ENCODE measurements around the gene PRR22. TPM values are rescaled to one million over a fixed set of nuclear protein-coding genes. Genes with fewer than 3 reads are reported as not detected.

Gene PRR22
- total and polyA plus RNA-seq, 9 of the 15 experiments (the other 6 are each of a cell fraction or from before 2014, with no cell fraction given), result 0.03 to 12.0 (median 2.0) TPM; not detected in 1

DNA sequence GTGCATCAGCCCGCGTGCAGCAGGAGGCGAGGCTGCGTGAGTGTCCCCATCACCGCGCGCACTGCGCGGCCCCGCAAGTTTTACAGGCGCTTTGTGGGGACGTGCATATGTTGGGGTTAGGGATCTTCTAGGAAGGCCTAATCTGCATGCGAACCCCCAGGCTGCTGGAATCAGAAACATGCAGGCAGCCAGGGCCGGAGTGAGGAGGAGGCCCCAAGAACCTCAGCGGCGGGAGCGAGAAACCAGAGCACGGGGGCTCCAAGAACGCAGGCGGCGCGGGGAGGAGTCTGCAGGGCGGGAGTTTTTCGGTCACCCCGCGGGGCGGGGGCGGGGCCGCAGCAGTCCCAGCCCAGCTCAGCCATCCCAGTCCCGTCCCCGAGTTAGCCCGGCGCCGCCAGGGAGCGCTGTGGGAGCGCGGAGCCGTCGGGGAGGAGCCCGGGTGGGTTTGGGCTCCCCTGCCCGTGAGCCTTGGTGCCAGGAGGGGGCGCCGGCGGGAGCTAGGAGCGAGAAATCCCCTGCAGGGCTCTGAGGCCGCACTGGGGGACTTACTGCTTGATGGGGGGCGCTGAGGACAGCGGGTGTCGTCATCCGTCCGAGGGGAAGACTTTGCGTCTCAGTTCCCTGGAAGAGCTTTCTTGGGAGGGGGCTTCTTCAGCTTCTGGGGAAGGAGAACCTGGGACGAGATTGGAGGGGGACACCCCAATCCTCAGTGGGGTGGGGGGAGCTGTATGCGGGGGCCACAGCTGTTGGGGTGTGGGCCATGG, 19.4 kb upstream of the PRR22 start (continued):
- TF ChIP-seq, protein P1, sequence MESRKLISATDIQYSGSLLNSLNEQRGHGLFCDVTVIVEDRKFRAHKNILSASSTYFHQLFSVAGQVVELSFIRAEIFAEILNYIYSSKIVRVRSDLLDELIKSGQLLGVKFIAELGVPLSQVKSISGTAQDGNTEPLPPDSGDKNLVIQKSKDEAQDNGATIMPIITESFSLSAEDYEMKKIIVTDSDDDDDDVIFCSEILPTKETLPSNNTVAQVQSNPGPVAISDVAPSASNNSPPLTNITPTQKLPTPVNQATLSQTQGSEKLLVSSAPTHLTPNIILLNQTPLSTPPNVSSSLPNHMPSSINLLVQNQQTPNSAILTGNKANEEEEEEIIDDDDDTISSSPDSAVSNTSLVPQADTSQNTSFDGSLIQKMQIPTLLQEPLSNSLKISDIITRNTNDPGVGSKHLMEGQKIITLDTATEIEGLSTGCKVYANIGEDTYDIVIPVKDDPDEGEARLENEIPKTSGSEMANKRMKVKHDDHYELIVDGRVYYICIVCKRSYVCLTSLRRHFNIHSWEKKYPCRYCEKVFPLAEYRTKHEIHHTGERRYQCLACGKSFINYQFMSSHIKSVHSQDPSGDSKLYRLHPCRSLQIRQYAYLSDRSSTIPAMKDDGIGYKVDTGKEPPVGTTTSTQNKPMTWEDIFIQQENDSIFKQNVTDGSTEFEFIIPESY (CRISPR knock-in tag; IDR thresholded peaks at IDR 0.05), result peak; percentile 95
- TF ChIP-seq SMAD4 (CRISPR knock-in tag; conservative IDR thresholded peaks at IDR 0.05), result peak; percentile 75; the same call in 1 of the 2 replicates
- no peak for TF ChIP-seq ZNF589 (CRISPR knock-in tag; IDR thresholded peaks at IDR 0.05; ENCODE audit: low read depth)
- TF ChIP-seq MYC (IDR thresholded peaks at IDR 0.05; ENCODE audit: low read depth, low read length), result peak; percentile 74; the same call in 1 of the 2 replicates
- no peak for TF ChIP-seq MYC (CRISPR knock-in tag; IDR thresholded peaks at IDR 0.05; ENCODE audit: borderline replicate concordance, low read depth)
- peak; percentile 49; the same call in 1 of the 2 replicates for TF ChIP-seq CEBPG (CRISPR knock-in tag; IDR thresholded peaks at IDR 0.05)
- no peak for TF ChIP-seq CEBPG (tag; conservative IDR thresholded peaks at IDR 0.05 in 1 of 2, IDR thresholded peaks at IDR 0.05 in 1 of 2)
- peak; percentile 28 for TF ChIP-seq DACH1 (IDR thresholded peaks at IDR 0.05; ENCODE audit: partially characterized antibody)
- TF ChIP-seq SMARCE1 (IDR thresholded peaks at IDR 0.05), result no peak
- TF ChIP-seq SMC3 (conservative IDR thresholded peaks at IDR 0.05; ENCODE audit: insufficient read depth, low read depth, low read length), result peak; percentile 94
- no peak for TF ChIP-seq CREB1 (IDR thresholded peaks at IDR 0.05)
- TF ChIP-seq CREB1 (CRISPR knock-in tag; IDR thresholded peaks at IDR 0.05), result peak; percentile 83
- TF ChIP-seq ZNF224 (CRISPR knock-in tag; IDR thresholded peaks at IDR 0.05), result peak; percentile 96
- TF ChIP-seq NRF1 (conservative IDR thresholded peaks at IDR 0.05 in 1 of 2, IDR thresholded peaks at IDR 0.05 in 1 of 2), result peak; percentile 75 to 78
- TF ChIP-seq ESRRA (IDR thresholded peaks at IDR 0.05; ENCODE audit: borderline replicate concordance, low read depth), result peak; percentile 42; the same call in 1 of the 2 replicates
- TF ChIP-seq, protein P2, sequence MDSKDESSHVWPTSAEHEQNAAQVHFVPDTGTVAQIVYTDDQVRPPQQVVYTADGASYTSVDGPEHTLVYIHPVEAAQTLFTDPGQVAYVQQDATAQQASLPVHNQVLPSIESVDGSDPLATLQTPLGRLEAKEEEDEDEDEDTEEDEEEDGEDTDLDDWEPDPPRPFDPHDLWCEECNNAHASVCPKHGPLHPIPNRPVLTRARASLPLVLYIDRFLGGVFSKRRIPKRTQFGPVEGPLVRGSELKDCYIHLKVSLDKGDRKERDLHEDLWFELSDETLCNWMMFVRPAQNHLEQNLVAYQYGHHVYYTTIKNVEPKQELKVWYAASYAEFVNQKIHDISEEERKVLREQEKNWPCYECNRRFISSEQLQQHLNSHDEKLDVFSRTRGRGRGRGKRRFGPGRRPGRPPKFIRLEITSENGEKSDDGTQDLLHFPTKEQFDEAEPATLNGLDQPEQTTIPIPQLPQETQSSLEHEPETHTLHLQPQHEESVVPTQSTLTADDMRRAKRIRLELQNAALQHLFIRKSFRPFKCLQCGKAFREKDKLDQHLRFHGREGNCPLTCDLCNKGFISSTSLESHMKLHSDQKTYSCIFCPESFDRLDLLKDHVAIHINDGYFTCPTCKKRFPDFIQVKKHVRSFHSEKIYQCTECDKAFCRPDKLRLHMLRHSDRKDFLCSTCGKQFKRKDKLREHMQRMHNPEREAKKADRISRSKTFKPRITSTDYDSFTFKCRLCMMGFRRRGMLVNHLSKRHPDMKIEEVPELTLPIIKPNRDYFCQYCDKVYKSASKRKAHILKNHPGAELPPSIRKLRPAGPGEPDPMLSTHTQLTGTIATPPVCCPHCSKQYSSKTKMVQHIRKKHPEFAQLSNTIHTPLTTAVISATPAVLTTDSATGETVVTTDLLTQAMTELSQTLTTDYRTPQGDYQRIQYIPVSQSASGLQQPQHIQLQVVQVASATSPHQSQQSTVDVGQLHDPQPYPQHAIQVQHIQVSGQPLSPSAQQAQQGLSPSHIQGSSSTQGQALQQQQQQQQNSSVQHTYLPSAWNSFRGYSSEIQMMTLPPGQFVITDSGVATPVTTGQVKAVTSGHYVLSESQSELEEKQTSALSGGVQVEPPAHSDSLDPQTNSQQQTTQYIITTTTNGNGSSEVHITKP (IDR thresholded peaks at IDR 0.05; ENCODE audit: partially characterized antibody), result peak; percentile 39
- TF ChIP-seq LCOR (CRISPR knock-in tag; IDR thresholded peaks at IDR 0.05), result peak; percentile 98
- peak; percentile 87 for TF ChIP-seq CTBP1 (IDR thresholded peaks at IDR 0.05; ENCODE audit: borderline replicate concordance)
- TF ChIP-seq ZNF57 (CRISPR knock-in tag; IDR thresholded peaks at IDR 0.05), result no peak
- TF ChIP-seq, protein P3, sequence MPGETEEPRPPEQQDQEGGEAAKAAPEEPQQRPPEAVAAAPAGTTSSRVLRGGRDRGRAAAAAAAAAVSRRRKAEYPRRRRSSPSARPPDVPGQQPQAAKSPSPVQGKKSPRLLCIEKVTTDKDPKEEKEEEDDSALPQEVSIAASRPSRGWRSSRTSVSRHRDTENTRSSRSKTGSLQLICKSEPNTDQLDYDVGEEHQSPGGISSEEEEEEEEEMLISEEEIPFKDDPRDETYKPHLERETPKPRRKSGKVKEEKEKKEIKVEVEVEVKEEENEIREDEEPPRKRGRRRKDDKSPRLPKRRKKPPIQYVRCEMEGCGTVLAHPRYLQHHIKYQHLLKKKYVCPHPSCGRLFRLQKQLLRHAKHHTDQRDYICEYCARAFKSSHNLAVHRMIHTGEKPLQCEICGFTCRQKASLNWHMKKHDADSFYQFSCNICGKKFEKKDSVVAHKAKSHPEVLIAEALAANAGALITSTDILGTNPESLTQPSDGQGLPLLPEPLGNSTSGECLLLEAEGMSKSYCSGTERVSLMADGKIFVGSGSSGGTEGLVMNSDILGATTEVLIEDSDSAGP (CRISPR knock-in tag; IDR thresholded peaks at IDR 0.05), result peak; percentile 63; the same call in 1 of the 2 replicates

Measured in K562 (cell line).